H1 (cell line): Measurements from ENCODE around the gene TMEM145.

Experiments used
- EP300 ChIP-seq, 2 experiments: IDR thresholded peaks; 1 replicate in 1 of 2; 2 replicates in 1 of 2; pipeline ENCODE4 v1.6.1; 2011 to 2012; ENCODE audit warnings: low read depth in 2 of 2, low read length in 2 of 2, mild to moderate bottlenecking in 2 of 2, borderline replicate concordance in 1 of 2, inconsistent platforms in 1 of 2, moderate library complexity in 1 of 2
- SP1 ChIP-seq: IDR thresholded peaks from 2 replicates; pipeline ENCODE4 v1.6.1; 2011; ENCODE audit warnings: low read depth, low read length

- TF ChIP-seq SP1 (no peak), EP300 (IDR thresholded peaks at IDR 0.05; ENCODE audit: borderline replicate concordance in 1 of 2, low read depth in 2 of 2, low read length in 2 of 2) (no peak)
Observed at GRCh38 chr19:42284591-42285341, 28.3 kb upstream of the TMEM145 start.
